Measurements from ENCODE around the gene ARNT2.

ARNT2 gene

DNA sequence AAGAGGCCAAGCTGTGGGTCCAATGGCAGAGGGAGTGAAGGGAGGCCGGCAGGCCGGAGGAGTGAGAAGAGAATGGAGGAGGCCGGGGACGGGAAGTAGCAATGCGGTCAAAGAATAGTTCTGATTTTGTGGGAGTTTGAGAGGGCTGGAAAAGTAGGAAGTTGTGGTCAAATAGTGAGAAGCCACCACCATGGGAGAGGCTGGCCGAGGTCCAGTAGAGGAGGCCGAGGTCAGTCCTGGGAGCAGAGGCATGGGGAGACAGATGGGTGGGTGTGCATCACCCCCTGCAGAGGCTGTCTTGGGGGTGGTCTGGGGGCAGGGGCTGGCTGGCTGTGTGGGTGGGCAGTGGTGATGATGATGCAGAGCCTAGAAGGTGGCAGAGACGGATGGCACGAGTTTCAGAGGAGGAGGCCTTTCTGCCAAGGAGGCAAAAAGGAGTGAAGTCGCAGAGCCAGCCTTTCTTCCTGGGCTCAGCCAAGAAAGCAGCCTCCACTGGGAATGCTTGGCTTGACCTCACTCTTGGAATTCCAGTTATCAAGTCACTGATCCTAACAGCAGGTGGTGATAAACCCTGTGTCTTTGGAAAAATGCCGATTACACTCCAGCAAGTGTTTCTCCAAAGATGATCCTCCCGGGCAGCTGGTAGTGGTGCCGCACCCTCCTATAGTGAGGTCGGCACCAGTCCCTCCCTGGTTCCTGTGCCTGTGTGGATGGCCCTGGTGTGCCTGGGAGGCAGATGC lies 57.3 kb downstream of the ARNT2 start:
- no peak for DNase-seq (ENCODE audit: low spot score)
- H3K4me3 ChIP-seq (ENCODE audit: low read length in 2 of 2): no peak overlapping the region

DNA sequence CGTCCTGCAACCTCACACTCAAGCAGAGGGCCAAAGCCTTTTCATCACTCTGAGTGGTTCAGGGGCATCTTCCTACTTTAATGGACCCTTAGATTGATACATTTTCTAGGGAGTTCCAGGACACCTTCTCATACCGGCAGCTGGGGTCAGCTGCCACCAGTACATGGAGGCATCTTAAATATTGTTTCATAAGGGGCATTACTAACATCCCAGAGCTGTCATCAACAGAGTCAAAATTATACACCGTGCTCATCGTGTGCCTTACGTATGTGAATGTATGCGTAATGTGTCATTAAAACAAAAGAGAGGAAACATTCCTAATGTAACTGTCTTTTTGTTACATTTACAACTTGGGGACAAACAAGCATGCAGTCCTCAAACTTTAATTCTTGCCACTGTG lies 57.9 kb downstream of the ARNT2 start:
- Histone ChIP-seq H2AFZ (ENCODE audit: low read length) (no peak overlapping the region), H3K14ac (ENCODE audit: low read length) (no peak overlapping the region), H2BK120ac (ENCODE audit: low read depth, low read length) (no peak overlapping the region), H2BK12ac (ENCODE audit: low read length) (no peak overlapping the region), H3K36me3 (replicated peaks in 1 of 2; ENCODE audit: control insufficient read depth in 2 of 2, insufficient read depth in 2 of 2, low read length in 2 of 2) (peaks cover 2 to 85% of the 10 kb centered on the region in 2 donors), H3K9me3 (replicated peaks in 1 of 2; ENCODE audit: control insufficient read depth in 2 of 2, insufficient read depth in 1 of 2, low read depth in 1 of 2, low read length in 2 of 2) (no peaks in the 10 kb centered on the region), H3K4ac (ENCODE audit: low read length) (no peak overlapping the region), H3K27ac (replicated peaks; ENCODE audit: low read length) (no peak overlapping the region), H3K9ac (ENCODE audit: low read depth, low read length, poor library complexity) (no peak overlapping the region), H2BK15ac (ENCODE audit: low read length) (no peak overlapping the region), H3K18ac (ENCODE audit: low read length) (no peak overlapping the region), H4K91ac (ENCODE audit: low read depth, low read length, poor library complexity) (no peak overlapping the region), H4K8ac (ENCODE audit: low read depth, low read length) (no peak overlapping the region), H3K79me1 (ENCODE audit: low read depth, low read length) (no peaks in the 10 kb centered on the region), H2BK5ac (ENCODE audit: low read length) (no peak overlapping the region), H3K4me1 (ENCODE audit: control insufficient read depth in 2 of 2, insufficient read depth in 1 of 2, low read depth in 1 of 2, low read length in 2 of 2) (no peaks in the 10 kb centered on the region), H3K27me3 (ENCODE audit: control insufficient read depth in 3 of 3, insufficient read depth in 3 of 3, low read depth in 1 of 3, low read length in 3 of 3) (no peaks in the 10 kb centered on the region), H3K23ac (ENCODE audit: low read depth, low read length, poor library complexity) (no peak overlapping the region), H2AK5ac (ENCODE audit: low read depth, low read length) (no peak overlapping the region), H3K4me2 (ENCODE audit: insufficient read depth, low read length, poor library complexity, severe bottlenecking) (no peak overlapping the region), H3K4me3 (ENCODE audit: low read length in 2 of 2) (no peak overlapping the region)
- no peak for DNase-seq (ENCODE audit: low spot score)
- no CpG with 5 or more reads among the region's 6 CpGs for WGBS, 2 donors (ENCODE audit: extremely low coverage in 2 of 2, insufficient read length in 2 of 2, insufficient replicate concordance in 1 of 2)

More for the DNA sequence above, 57.3 kb downstream of the ARNT2 start:
- Histone ChIP-seq H2AK5ac (ENCODE audit: low read depth, low read length) (no peak overlapping the region), H2BK5ac (ENCODE audit: low read length) (no peak overlapping the region), H3K18ac (ENCODE audit: low read length) (no peak overlapping the region), H3K27ac (replicated peaks; ENCODE audit: low read length) (no peak overlapping the region), H2BK15ac (ENCODE audit: low read length) (no peak overlapping the region), H3K4me1 (ENCODE audit: control insufficient read depth in 2 of 2, insufficient read depth in 1 of 2, low read depth in 1 of 2, low read length in 2 of 2) (no peaks in the 10 kb centered on the region), H3K4me2 (ENCODE audit: insufficient read depth, low read length, poor library complexity, severe bottlenecking) (no peak overlapping the region), H4K91ac (ENCODE audit: low read depth, low read length, poor library complexity) (no peak overlapping the region), H3K27me3 (ENCODE audit: control insufficient read depth in 3 of 3, insufficient read depth in 3 of 3, low read depth in 1 of 3, low read length in 3 of 3) (no peaks in the 10 kb centered on the region), H2BK120ac (ENCODE audit: low read depth, low read length) (no peak overlapping the region), H2AFZ (ENCODE audit: low read length) (no peak overlapping the region), H3K4ac (ENCODE audit: low read length) (no peak overlapping the region), H3K23ac (ENCODE audit: low read depth, low read length, poor library complexity) (peak overlapping the region; percentile 8), H3K36me3 (replicated peaks in 1 of 2; ENCODE audit: control insufficient read depth in 2 of 2, insufficient read depth in 2 of 2, low read length in 2 of 2) (peaks cover 2 to 82% of the 10 kb centered on the region in 2 donors), H3K9ac (ENCODE audit: low read depth, low read length, poor library complexity) (no peak overlapping the region), H3K79me1 (ENCODE audit: low read depth, low read length) (no peaks in the 10 kb centered on the region), H4K8ac (ENCODE audit: low read depth, low read length) (no peak overlapping the region), H3K9me3 (replicated peaks in 1 of 2; ENCODE audit: control insufficient read depth in 2 of 2, insufficient read depth in 1 of 2, low read depth in 1 of 2, low read length in 2 of 2) (no peaks in the 10 kb centered on the region), H3K14ac (ENCODE audit: low read length) (no peak overlapping the region), H2BK12ac (ENCODE audit: low read length) (no peak overlapping the region)
- no CpG with 5 or more reads among the region's 14 CpGs for WGBS, 2 donors (ENCODE audit: extremely low coverage in 2 of 2, insufficient read length in 2 of 2, insufficient replicate concordance in 1 of 2)

DNA sequence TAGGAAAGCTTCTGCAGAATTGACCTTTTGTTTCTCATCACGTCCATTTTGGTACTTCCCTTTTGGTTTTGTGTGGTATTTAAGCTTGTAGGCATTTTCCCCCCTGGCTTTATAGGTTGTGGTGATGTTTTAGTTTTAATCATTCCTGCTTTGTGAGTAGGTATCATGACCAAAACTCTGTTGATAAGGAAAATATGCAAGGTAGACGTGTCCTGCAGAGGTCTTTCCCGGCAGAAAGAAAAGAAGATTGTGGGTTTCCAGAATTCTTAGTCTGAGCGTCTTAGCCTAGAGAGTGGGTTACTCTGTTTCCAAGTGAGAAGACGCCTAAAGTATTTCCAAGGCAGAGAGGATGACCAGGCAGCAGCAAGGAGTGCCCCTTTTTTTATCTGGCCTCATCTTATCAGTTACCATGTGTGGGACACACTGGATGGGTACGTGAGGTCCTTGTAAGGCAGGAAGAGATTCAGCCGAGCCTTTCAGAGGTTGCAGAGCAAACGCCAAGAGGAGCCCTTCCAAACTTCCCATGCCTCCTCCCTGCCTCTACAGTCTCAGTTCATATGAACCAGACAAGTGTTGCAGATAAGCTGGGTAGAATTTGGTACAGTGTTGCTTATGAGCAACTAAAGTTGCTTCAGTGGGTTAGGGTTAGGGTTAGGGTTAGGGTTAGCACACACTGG lies 58.8 kb downstream of the ARNT2 start:
- H3K4me1 ChIP-seq (ENCODE audit: control insufficient read depth in 2 of 2, insufficient read depth in 1 of 2, low read depth in 1 of 2, low read length in 2 of 2): peaks cover 0 to 2% of the 10 kb centered on the region in 2 donors
- H2BK5ac ChIP-seq (ENCODE audit: low read length): no peak overlapping the region
- H3K4ac ChIP-seq (ENCODE audit: low read length): no peak overlapping the region
- no peaks in the 10 kb centered on the region for H3K27me3 ChIP-seq (ENCODE audit: control insufficient read depth in 3 of 3, insufficient read depth in 3 of 3, low read depth in 1 of 3, low read length in 3 of 3)
- no peak overlapping the region for H3K14ac ChIP-seq (ENCODE audit: low read length)
- no peak overlapping the region for H4K8ac ChIP-seq (ENCODE audit: low read depth, low read length)
- no peak overlapping the region for H2AFZ ChIP-seq (ENCODE audit: low read length)
- H2BK120ac ChIP-seq (ENCODE audit: low read depth, low read length): no peak overlapping the region
- H4K91ac ChIP-seq (ENCODE audit: low read depth, low read length, poor library complexity): no peak overlapping the region
- no peak overlapping the region for H3K27ac ChIP-seq (replicated peaks; ENCODE audit: low read length)
- no peak overlapping the region for H3K4me2 ChIP-seq (ENCODE audit: insufficient read depth, low read length, poor library complexity, severe bottlenecking)
- DNase-seq (ENCODE audit: low spot score): no peak
- H3K9me3 ChIP-seq (replicated peaks in 1 of 2; ENCODE audit: control insufficient read depth in 2 of 2, insufficient read depth in 1 of 2, low read depth in 1 of 2, low read length in 2 of 2): no peaks in the 10 kb centered on the region
- H2BK12ac ChIP-seq (ENCODE audit: low read length): no peak overlapping the region
- no peaks in the 10 kb centered on the region for H3K79me1 ChIP-seq (ENCODE audit: low read depth, low read length)
- H3K4me3 ChIP-seq (ENCODE audit: low read length in 2 of 2): no peak overlapping the region
- H2BK15ac ChIP-seq (ENCODE audit: low read length): no peak overlapping the region
- H2AK5ac ChIP-seq (ENCODE audit: low read depth, low read length): no peak overlapping the region
- no peak overlapping the region for H3K18ac ChIP-seq (ENCODE audit: low read length)
- no CpG with 5 or more reads among the region's 8 CpGs for WGBS, 2 donors (ENCODE audit: extremely low coverage in 2 of 2, insufficient read length in 2 of 2, insufficient replicate concordance in 1 of 2)
- peaks cover 2 to 81% of the 10 kb centered on the region in 2 donors for H3K36me3 ChIP-seq (replicated peaks in 1 of 2; ENCODE audit: control insufficient read depth in 2 of 2, insufficient read depth in 2 of 2, low read length in 2 of 2)
- H3K9ac ChIP-seq (ENCODE audit: low read depth, low read length, poor library complexity): no peak overlapping the region
- no peak overlapping the region for H3K23ac ChIP-seq (ENCODE audit: low read depth, low read length, poor library complexity)

GRCh38 chr15:80464951-80465625 lies 60.9 kb downstream of the ARNT2 start:
- Histone ChIP-seq H3K9ac (ENCODE audit: low read depth, low read length, poor library complexity) (no peak overlapping the region), H3K14ac (ENCODE audit: low read length) (no peak overlapping the region), H2BK12ac (ENCODE audit: low read length) (no peak overlapping the region), H3K23ac (ENCODE audit: low read depth, low read length, poor library complexity) (no peak overlapping the region), H3K18ac (ENCODE audit: low read length) (no peak overlapping the region), H3K27ac (replicated peaks; ENCODE audit: low read length) (no peak overlapping the region), H3K79me1 (ENCODE audit: low read depth, low read length) (no peaks in the 10 kb centered on the region), H4K8ac (ENCODE audit: low read depth, low read length) (no peak overlapping the region), H3K4me2 (ENCODE audit: insufficient read depth, low read length, poor library complexity, severe bottlenecking) (no peak overlapping the region), H2BK5ac (ENCODE audit: low read length) (no peak overlapping the region), H3K27me3 (ENCODE audit: control insufficient read depth in 3 of 3, insufficient read depth in 3 of 3, low read depth in 1 of 3, low read length in 3 of 3) (no peaks in the 10 kb centered on the region), H2AFZ (ENCODE audit: low read length) (no peak overlapping the region), H3K4me1 (ENCODE audit: control insufficient read depth in 2 of 2, insufficient read depth in 1 of 2, low read depth in 1 of 2, low read length in 2 of 2) (peaks cover 0 to 8% of the 10 kb centered on the region in 2 donors), H2BK15ac (ENCODE audit: low read length) (no peak overlapping the region), H4K91ac (ENCODE audit: low read depth, low read length, poor library complexity) (no peak overlapping the region), H3K4me3 (ENCODE audit: low read length in 2 of 2) (no peak overlapping the region), H3K4ac (ENCODE audit: low read length) (no peak overlapping the region), H2AK5ac (ENCODE audit: low read depth, low read length) (no peak overlapping the region), H3K36me3 (replicated peaks in 1 of 2; ENCODE audit: control insufficient read depth in 2 of 2, insufficient read depth in 2 of 2, low read length in 2 of 2) (peaks cover 2 to 77% of the 10 kb centered on the region in 2 donors), H3K9me3 (replicated peaks in 1 of 2; ENCODE audit: control insufficient read depth in 2 of 2, insufficient read depth in 1 of 2, low read depth in 1 of 2, low read length in 2 of 2) (peaks cover 0 to under 1% of the 10 kb centered on the region in 2 donors), H2BK120ac (ENCODE audit: low read depth, low read length) (no peak overlapping the region)
- WGBS, 2 donors (ENCODE audit: extremely low coverage in 2 of 2, insufficient read length in 2 of 2, insufficient replicate concordance in 1 of 2): no CpG with 5 or more reads among the region's 4 CpGs
- DNase-seq (ENCODE audit: low spot score): no peak

Data from neuronal stem cell (in vitro differentiated cells).